Suppressor macrophage treated with lipopolysaccharide for 1 hour (primary cell): ENCODE measurements around the gene DYNC1LI2.
"Not testable (repeated sequence)": the region's sequence is repeated elsewhere in the genome, so short reads cannot be mapped to it uniquely, and the experiment has no call there.

ENCODE experiments used
- DNase-seq, 3 donors: peaks; one replicate each; pipeline ENCODE4 v3.0.0-alpha.2; 2020 to 2022

The DYNC1LI2 gene

DNA sequence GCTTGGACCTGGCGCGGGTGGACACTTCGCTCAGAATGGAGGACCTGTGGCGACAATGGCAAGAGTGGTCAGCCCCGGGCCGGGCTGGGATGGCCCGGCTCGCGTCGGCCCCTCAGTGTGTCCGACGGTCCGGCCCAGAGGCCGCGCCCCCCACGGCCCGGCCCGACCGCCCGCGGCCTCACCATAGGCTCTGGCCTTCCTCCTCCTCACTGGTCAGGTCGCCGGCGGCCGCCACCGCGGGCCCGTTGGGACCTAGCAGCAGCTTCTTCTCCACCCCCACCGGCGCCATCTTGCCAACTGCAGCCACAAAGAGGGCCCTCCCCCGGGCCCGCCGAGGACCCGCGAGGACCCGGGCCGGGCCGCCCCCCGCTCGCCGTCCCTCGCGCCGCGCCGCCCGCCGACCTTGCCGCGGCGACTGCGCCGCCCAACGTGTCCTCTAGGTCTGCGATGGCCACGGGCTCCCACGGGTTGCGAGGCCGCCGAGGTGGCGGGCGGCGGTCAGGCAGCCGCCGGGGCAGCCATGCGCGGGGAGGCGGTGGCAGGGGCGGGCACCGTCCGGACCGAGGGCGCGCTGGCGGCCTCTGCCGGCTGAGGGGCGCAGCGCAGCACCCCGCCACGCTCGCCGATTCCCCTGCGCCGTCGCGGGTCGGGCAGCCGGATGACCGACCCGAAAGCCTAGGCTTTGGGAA lies at the start of gene DYNC1LI2:
Gene DYNC1LI2 (minus strand): TSS at position 307 of the 689 bp plus-strand sequence. CDS start 18 bp downstream, at position 289.
- DNase-seq, result peak; percentile 84 to 94 (median 89)

GRCh38 chr16:66800856-66801255 lies 49.4 kb upstream of the DYNC1LI2 start:
- DNase-seq, result no peak

- DNase-seq, result no peak
These were observed 46.8 kb upstream of the DYNC1LI2 start for GRCh38 chr16:66798161-66798560.

- DNase-seq, result not testable (repeated sequence)
These were observed 42.6 kb upstream of the DYNC1LI2 start for GRCh38 chr16:66793984-66794383.

DNA sequence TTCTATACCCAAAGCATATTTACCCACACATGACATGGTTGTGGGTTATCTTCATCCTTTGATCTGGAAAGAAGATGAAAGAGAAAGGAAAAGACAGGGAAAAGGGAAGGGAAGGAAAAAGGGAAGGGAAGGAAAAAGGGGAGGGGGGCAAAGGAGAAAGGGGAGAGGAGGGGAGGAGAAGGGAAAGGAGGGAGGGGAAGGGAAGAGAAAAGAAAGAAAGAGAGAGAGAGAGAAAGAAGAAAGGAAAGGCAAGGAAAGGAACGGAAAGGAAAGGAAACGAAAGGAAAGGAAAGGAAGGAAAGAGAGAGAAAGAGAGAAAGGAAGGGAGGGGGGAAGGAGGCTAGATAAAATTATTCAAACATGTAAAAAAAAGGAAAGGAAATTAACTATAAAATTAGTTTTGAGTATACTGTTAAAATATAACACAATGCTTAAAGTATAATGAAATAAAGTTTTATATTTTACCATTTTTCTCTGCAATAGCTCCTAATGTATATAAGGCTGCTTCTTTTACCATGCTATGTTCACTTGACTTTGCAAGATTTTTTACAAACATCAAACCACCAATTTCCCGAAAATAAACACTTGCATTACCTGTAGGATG lies 38.8 kb upstream of the DYNC1LI2 start:
- DNase-seq, result no peak

DNA sequence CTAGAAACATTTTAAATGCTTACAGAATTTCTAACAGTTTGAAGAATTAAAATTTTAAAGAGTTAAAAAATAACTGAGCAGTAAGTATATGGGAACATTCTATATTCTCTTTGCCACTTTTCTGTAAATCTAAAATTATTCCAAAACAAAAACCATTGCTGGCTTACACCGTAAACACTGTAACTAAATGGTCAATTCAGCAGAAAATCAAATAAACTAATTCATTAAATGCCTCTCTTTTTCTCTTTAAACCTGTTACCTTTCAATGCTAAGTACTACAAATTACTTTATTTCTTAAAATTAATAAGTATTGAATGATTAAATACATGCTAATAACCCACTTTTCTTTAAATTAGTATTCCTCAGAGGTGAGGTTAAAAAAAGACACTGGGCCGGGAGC lies 36.0 kb upstream of the DYNC1LI2 start:
- no peak for DNase-seq

DNA sequence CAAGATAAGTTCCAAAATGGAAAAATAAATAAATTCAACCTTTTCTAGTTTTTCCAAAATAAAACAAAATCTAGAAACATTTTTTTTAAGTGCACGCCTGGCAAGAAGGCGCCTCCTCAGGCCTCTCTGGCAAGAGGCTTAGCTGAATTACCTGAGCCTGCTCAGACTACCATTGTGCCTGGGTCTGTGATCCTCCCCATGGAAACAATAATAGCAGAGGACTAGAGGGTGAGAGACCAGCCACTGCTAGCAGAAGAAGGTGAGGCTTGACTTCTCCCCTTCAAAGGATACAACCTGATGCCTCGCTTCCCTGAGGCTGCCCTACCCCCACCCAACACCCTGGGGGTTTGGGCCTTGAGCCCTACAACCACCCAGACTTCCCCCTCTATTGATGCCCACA lies 35.1 kb upstream of the DYNC1LI2 start:
- no peak for DNase-seq

- peak in 1 of 3 donors; percentile 6 for DNase-seq
These were observed 25.0 kb upstream of the DYNC1LI2 start for GRCh38 chr16:66776457-66776856.

- DNase-seq, result peak in 2 of 3 donors; percentile 10 to 21
These were observed 23.6 kb upstream of the DYNC1LI2 start for GRCh38 chr16:66774981-66775380.

GRCh38 chr16:66758086-66758485 lies 6.7 kb upstream of the DYNC1LI2 start:
- DNase-seq, result no peak

- no peak for DNase-seq
These were observed 3.4 kb upstream of the DYNC1LI2 start for GRCh38 chr16:66754819-66755218.

DNA sequence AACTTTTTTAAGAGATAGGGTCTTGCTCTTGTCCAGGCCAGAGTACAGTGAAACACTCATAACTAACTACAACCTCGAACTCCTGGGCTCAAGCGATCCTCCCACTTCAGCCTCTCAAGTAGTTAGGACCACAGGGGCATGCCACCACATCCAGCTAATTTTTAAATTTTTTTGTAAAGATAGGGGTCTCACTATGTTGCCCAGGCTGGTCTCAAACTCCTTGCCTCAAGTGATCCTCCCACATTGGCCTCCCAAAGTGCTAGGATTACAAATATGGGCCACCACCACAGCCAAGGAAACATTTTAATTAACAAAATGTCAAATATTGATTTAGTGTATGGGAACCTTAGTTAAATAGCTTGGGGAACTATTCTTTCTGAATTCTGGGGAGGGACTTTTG lies 2.8 kb upstream of the DYNC1LI2 start:
- no peak for DNase-seq

- DNase-seq, result no peak
These were observed 1.5 kb upstream of the DYNC1LI2 start for GRCh38 chr16:66752958-66753357.

GRCh38 chr16:66752379-66752778 lies 970 bp upstream of the DYNC1LI2 start:
- DNase-seq, result no peak

- no peak for DNase-seq
These were observed 548 bp upstream of the DYNC1LI2 start for GRCh38 chr16:66751992-66752322.

GRCh38 chr16:66751053-66751302 lies 431 bp downstream of the DYNC1LI2 start:
- peak in 1 of 3 donors; percentile 49 for DNase-seq

- no peak for DNase-seq
These were observed 943 bp downstream of the DYNC1LI2 start for GRCh38 chr16:66750279-66751052.

DNA sequence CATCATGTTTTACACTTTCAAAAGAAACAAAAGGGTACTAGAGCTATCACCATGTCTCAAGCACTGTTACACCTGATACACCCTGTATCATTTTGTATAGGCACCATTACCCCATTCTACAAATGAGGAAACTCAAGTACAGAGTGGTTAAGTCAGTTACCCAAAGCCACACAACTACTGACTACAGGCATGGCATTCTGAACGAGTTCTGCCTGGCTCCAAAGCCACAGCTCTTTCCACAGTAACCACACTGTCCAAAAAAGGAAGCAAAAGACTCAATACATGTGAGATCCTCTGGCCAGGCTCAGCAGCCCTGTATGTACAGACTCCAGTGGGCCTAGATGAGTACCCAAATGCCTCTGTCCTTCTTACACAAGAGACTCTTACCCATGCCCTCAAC lies 4.7 kb downstream of the DYNC1LI2 start:
- peak; percentile 56 to 72 (median 58) for DNase-seq

DNA sequence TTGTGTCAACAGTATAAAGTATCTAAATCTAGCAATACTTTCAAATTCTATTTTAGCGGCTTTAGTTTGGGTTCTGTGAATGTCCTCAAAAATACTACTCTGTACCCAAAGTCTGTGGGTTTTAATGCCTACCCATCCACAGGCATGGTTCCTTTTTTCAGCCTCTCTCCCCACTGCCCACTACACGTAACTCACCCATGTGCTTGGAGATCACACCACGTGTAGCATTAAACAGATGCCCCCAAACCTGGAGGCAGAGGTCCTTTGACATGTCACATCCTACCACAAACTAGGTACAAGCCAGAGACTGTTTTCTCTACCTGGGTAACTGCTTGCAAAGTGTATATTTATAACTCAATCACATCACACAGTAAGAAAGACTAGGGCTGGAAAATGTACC lies 5.4 kb downstream of the DYNC1LI2 start:
- peak in 1 of 3 donors; percentile 13 for DNase-seq

GRCh38 chr16:66741950-66742808 lies 9.2 kb downstream of the DYNC1LI2 start:
- peak; percentile 42 to 73 (median 63) for DNase-seq

- peak; percentile 86 to 92 (median 92) for DNase-seq
These were observed 10.1 kb downstream of the DYNC1LI2 start for GRCh38 chr16:66741169-66741900.

- DNase-seq, result peak; percentile 26 to 36 (median 33)
These were observed 10.9 kb downstream of the DYNC1LI2 start for GRCh38 chr16:66740533-66740932.
